RPMI7951 (cell line): Measurements from ENCODE around the gene IGF2. TPM values are rescaled to one million over a fixed set of nuclear protein-coding genes. Genes with fewer than 3 reads are reported as not detected.

Experiments
- DNase-seq: peaks from one replicate; pipeline ENCODE4 v3.0.0-alpha.2; 2012; ENCODE audit warnings: low read depth
- total RNA-seq: library from RNA; depleted of rRNA; stranded (reverse); fragments of >200 nt; shearing (Covaris generic); gene quantifications from 2 replicates; pipeline ENCODE4 v1.2.3, GENCODE V29; 2014

IGF2 gene
- total RNA-seq, 1 experiment from 2014 or later: not detected

DNA sequence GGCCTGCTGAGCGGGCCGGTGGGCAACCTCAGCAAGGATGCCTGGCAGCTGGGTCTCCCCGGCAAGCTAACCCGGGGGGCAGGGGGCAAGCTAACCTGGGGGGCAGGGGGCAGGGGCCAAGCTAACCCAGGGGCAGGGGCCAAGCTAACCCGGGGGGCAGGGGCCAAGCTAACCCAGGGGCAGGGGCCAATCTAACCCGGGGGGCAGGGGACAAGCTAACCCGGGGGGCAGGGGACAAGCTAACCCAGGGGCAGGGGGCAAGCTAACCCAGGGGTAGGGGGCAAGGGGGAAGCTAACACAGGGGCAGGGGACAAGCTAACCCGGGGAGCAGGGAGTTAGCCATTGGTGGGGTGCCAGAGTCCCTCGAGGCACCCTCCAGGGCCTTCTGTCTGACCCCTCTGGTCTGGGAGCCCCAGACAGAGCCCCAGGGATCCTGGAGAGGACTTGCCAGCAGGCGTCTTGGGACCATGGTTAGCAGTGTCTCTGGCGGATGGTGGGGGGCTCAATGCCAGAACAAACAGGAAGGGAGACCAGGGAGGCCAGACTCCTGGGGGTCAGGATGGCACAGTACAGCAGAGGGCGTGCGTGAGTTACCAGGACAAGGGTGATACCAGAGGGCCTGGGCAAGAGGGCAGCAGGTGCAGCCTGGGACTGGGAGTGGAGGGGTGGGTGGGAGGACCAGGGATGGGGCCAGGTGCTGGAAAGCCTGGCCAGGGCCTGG, 16.1 kb downstream of the IGF2 start:
- no peak for DNase-seq

DNA sequence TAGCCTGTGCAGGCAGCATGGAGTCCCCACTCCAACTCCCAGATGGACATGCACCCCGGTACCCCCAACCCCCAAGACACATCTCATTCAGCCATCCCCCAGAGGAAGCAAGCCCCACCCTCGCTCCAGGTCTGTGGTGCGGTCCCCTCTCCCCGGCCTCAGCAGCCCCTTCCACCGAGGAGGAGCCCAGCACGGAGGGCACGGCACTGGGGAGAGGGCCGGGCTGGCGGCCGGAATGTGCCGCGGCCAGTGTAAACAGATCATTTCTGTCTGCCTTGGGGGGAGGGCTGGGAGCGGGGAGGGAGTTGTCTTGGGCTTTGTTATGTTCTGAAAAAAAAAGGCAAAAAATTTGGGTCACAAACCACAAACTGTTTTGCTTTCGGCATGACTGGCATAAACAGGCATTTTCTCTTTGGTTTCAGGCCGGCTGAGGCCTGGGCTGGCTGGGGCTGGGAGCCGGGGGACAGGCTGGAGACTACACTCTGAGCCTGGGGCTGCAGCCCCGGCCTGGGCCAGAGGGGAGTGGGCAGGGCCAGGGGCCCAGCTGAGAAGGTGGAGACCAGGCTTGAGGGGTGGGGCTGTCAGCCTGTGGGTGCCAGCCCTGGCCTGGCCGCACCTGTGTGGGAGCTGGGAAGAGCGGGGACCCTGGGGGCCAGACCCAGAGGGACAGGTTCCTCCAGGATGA, 16.8 kb downstream of the IGF2 start:
- DNase-seq: no peak

DNA sequence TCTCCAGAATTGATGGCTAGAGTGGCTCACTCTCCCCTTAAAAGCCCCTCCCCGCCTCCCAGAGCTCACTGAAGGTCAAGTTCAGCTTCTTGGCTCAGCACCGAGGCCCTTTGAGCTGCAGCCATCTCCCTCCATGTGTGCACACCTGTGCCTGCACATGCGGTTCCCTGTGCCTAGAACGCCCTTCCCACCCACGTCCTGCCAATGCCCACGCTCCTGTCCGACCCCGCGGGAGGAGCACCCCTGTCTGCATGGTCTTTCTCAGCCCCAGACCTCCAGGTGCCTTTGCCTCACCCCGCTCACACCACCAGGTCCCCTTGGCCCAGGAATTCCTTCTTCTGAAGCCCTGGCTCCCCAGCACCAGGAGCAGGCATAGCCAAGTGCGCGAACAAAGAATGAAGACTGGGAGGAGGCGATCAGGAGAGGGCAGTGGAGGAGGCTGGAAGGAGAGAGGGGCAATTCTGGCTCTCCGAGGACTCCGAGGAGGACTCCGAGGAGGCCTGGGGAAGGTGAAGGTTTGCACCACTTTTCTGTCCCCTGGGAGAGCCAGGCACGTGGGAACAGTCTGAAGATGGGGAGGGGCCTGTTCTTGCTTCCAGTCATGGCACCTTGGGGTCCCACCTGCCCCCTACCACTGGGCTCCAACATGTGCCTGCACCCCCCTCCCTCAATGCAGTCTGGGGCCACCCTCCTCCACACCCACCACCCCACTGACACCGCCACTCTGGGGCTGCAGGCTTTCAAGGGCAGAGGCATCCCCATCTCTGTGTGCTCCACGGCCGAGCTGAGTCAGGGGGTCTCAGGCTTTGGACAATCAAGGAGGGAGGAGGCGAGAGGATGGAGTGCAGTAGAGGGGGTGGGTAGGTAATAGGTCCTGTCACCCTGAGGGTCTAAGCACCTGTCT, 17.7 kb downstream of the IGF2 start:
- no peak for DNase-seq

DNA sequence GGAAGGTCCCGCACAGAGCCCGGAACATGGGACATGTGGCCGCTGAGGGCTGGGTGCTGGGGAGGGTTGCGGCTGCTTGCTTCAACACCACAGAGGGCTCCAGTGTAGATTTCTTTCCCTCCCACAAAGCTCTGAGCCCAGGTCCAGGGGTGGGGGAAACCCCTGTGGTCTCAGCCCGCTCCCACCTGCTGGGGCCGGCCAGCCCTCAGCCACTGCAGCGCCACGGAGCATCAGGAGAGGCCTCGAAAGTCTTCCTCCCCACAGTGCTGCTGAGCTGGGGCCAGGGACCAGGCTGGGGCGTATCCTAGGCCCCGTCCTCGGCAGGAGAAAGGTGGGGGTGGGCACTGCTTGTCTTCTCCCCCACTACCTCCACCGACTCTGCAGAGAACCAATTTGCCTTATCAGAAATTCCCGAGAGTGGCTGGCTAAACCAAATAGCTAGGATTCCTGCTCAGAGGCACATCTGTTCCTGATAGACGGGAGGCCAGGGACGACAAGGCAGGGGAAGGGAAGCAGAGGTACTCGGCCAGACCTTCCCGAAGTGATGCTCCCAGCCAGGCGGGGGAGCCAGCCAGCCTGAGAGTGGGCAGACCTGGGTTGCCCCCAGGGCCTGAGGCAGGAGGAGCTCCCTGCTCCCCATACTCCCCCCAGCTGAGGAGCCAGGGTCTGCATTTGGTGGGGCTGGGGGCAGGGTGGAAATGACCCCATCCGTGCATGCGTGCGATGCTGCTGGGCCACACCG, 18.7 kb downstream of the IGF2 start:
- DNase-seq: no peak

DNA sequence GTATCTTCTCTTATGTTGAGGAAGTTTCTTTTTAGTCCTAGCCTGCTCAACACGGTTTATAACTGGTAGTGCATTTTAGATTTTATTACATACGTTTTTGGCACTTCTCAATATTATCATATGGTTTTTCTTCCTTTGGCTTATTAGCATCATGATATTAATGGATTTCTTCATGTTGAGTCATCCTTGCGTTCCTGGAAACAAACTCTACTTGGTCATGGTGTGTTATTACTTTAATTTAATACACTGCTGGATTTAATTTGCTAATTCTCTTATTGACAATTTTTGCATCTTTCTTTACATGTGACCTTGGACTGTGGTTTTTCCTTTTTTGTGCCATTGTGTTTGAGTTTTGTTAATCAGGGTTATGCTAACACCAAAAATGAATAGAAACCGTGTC, 20.5 kb downstream of the IGF2 start:
- DNase-seq: no peak

DNA sequence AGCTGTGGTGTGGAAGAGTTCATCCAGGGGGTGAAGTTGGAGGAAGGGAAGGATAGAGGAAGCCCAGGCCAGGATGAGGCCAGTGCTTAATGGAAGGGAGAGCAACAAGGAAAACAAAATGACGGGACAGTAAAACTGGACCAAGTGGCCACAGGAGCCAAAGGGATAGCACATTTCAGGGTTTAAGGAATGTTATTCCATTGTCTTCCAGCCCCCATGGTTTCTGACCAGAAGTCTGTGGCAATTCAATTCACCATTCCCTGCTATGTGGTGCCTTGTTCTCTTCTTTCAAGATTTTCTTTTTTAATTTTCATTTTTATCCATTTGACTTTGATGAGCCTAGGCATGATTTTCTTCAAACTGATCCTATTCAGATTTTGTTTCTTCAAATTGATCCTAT, 22.5 kb downstream of the IGF2 start:
- no peak for DNase-seq

DNA sequence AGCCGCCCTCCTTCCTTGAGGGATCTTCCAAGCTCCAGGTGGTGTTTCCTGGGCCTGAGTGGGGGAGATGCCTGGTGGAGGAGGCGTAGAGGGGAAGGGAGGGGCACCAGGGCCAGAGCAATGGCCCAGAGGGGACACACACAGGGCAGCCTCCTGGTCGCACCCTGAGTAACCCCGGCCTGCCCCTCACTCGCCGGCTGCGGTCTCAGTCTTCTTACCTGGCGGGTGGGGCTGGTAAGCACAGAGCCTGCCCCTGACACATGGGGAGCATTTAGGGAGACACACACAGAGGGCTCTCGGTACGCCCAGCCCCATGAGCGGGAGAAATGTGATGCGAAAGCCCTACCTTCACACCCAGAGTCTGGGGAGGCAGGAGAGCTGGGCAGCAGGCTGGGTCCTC, 23.9 kb downstream of the IGF2 start:
- no peak for DNase-seq

DNA sequence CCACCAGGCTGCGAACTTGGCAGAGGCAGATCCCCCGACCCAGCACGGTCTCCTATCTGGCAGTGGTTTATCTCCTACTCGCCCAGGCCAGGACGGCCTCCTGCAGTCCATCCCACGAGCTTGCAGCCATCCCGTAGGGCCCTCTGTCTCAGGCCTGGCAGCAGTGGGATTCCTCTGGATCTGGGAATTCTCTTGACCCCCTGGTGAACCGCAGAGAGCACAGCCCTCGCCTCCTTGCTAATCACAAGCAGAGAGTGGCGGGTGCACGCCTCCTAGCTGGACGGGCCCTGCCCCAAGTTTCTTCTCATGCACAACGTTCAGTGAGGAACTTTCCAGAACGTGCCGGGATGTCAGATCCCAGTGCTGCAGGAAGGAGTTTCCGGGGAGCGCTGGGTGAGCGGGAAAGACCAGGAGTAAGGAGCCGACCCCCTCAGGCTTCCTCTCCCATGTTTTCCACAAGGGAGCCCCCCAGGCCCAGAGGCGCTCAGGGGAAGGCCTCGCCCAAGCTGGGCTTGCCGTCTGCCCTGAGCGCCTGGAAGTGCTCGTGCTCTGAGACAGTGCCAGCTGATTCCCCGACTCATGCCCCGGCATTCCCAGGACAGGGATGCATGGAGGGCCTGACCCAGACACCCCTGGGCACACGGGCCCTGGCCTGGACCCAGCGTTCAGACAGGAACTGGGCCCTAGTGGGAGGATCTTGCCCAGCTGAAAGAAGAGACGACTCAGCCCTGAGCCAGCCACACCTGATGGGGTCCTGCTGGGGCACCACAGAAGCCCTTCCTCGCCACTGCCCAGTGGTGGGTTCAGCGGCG, 24.6 kb downstream of the IGF2 start:
- DNase-seq: no peak

DNA sequence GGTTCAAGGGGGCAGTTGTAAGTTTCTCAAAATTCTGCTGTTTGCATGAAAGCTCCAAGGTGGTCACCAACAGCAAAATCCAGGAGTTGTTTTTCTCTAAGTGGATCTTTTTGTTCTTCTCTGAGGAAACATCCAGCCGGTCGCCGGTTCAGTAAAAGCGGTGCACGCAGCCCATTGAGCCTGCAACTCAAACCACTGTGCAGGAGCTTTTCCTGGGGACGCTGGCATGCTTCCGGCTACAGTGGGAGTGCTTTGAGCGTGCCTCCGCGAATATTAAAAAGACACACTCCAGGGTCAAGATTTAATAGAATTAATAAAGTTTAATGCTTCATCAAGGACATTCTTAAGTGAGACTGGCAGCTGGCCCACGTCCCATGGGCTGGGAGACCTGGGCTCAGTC, 25.4 kb downstream of the IGF2 start:
- no peak for DNase-seq

DNA sequence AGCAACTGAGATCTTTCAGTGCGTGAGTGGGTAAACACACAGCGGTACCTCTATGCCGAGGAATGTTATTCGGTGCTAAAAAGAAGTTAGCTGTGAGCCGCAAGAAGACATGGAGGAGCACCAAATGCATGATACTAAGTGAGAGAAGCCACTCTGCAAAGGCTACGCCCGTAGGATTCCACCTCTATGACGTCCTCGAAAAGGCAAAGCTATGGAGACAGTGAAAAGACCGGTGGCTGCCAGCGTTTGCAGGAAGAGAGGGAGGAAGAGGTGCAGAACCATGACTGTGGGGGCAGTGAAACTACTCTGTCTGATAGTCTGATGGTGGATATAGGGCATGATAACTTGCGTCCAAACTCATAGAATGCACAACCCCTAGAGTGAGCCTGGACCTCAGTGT, 28.7 kb downstream of the IGF2 start:
- no peak for DNase-seq

DNA sequence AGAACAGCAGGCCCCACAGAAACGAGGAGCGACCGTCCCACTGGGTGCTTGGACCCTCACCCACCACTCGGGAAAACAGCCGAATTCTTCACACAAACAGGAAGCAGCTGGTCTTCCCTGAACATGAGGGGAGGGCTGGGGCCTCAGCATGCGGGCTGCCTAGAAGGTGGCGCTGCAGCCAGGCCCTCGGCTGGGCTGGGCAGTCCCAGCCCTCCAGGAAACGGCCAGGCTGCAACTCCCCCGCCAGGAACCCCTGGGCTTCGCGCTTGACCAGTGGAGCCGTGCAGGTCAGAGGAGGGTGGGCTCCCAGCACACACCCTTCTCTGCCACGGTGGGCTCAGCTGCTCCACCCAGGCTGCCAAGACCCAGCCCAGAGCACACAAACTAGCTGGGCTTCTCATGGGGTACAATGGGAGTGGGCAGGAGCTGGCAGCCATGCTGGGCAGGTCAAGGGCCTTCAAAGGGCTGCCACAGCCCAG, 29.6 kb downstream of the IGF2 start:
- no peak for DNase-seq

DNA sequence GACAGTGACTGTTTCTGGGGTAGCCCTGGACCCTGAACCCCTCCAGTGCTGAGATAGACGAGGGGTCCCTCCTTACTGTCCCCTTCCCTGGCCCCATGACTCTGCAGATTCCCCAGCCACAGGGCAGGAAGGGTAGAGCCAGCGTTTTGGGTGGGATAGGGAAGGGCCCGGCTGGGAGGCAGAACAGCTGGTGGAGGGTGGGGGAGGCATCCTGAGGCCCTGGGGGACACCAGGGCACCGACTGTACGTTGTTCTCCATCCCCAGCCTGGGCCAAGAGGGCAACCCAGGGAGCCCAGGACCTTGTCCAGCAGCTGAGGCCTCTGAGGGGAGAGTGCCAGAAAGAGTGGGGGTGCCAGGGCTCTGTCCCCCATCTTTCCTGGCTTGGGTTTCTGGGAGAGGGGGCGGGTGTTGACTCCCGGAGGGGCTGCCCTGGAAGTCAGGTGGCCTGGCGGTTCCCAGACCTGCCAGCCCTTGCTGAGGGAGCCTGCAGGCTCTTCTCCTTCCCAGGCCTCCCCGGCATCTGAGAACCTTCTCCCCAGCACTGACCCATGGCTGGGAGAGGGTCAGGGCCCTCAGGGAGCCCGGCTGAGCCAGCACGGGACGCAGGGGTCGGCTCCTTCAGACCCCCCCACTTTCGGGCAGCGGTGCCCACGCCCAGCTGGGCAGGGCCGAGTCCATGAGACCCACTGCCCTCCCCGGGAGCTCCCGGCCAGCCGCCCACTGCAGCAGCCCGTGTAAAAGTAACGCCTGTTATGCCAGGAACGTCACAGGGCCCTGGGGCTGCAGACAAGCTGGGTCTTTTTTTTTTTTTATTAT, 30.3 kb downstream of the IGF2 start:
- no peak for DNase-seq

DNA sequence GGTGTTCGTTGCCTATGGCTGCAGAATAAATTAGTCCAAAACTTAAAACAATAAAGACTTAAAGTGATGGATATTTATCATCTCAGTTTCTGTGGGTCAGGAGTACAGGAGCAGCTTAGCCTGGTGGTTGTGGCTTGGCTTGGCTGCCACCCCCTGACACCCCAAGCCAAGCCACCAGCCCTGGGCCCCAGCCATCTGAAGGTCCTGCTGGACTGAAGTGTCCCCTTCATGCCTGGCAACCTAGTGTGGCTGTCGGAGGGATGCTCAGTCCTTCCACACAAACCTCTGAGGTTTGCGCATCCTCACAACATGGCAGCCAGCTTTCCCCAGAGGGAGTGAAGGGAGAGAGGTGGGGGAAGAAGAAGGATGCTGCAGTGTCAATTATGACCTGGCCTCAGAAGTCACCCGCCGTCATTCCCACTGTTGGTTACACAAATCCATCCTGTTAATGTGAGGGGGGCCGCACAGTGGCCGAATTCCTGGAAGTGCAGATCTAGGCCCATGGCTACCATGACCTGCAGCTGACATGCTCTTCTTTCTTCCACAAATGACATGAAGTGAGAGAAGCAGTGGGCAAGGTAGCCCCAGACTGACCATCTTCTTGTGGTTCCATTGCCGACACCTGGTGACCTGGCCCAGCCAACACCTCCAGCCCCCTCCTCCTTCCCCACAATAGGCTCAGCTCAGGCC, 31.1 kb downstream of the IGF2 start:
- no peak for DNase-seq

DNA sequence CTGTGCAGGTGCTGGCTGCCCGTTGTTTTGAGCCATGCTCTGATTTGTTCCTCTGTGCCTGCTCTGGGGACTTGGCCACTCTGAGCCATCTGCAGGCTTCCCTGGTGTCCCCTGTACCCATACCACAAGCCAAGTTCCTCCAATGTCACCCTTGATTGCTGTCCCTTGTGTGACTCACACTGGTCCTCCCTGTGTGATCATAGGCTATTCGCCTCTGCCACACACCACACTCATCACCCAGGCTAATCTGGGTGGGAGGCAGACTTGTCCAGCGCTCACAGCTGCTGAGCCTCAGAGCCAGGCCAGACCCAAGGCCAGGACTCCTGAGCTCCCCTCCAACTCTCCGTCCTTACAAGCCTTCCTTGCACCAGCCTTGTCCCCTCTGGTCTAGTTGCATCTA, 31.7 kb downstream of the IGF2 start:
- no peak for DNase-seq

DNA sequence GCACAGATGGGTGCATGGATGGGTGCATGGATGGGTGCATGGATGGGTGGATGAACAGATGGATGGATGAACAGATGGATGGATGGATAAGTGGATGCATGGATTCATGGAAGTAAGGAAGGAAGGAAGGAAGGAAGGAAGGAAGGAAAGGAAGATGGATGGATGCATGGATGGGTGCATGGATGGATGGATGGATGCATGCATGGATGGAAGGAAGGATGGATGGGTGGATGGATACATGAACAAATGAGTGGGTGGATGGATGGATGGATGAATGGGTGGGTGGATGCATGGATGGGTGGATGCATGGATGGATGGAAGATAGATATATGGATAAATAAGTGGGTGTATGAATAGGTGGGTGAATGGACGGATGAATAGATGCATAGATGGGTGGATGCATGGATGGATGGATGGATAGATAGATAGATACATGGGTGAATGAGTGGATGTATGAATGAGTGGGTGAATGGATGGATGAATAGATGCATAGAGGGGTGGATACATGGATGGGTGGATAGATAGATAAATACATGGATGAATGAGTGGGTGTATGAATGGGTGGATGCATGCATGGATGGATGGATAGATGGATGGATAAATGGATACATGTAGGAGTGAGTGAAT, 32.5 kb downstream of the IGF2 start:
- no peak for DNase-seq

DNA sequence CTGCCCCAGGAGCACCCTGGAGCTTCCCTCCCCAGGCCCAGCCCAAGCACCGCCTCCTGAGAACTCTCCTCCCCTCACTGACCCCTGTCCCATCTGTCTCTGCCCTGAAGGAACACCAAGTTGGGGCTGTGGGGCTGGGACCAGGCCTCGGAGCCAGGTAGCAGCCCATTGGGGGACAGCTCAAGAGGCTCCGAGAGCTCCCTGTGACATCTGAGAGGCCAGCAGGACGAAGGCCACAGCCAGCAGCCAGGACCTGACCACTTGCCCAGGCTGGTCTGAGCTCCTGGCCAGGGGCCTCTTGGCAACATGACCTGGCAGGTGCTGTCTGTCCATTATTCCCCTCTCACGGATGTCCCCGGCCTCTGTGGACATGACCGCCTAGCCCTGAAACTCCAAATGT, 33.7 kb downstream of the IGF2 start:
- DNase-seq: no peak

DNA sequence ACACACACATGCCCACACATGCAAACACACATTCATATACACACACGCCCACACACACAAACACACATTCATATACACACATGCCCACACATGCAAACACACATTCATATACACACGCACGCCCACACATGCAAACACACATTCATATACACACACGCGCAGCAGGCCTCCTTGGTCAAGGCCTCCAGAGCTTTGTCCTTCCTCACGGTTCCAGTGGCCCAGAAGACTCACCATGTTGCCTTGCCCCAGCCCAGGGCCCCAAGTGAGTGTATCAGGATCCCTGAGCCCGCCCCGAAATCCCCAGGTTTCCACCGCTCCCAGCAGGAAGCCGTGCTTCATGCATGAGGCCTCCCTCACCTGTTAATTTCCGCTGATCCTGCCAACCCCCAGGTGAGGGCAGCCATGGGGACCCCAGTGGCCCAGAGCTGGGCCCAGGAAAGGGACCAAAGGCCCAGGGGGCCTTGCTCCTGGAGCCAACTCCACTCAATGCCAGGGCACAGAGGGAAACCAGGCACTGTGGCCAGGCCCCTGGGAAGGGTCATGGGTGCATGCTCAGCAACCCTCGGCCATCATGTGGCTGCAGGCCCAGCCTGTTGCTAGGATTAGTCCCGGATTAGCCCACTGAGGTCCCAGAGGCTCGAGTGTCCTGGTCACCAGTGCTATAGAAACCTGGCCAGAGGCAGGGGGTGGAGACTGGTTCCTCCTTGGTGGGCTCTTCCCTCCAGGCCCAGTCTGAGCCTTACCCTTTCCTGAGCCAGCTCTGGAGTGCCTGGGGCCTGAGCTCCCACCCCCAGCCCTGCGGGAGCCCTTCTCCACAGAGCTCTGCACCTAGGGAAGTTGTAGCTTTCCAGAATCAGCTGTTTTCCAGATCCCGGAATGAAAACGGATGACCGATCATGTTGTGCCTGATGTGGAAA, 34.4 kb downstream of the IGF2 start:
- DNase-seq: no peak
